Stimulated activated naive CD8-positive, alpha-beta T cell treated with anti-CD3 and anti-CD28 coated beads, Interleukin-15, Interleukin-2, amounts not matched to agents 100 ng/mL and 50 ng/mL, for 24 hours (primary cell): ENCODE measurements around the gene ATP8A2.
"Not testable (repeated sequence)": the region's sequence is repeated elsewhere in the genome, so short reads cannot be mapped to it uniquely, and the experiment has no call there.

ENCODE experiments used
- H3K27ac Mint-ChIP-seq: one replicate; pipeline ENCODE4 v1.8.0; 2021; ENCODE audit warnings: mild to moderate bottlenecking, mixed read lengths
- H3K27me3 Mint-ChIP-seq: one replicate; pipeline ENCODE4 v1.8.0; 2021; ENCODE audit warnings: mixed read lengths
- H3K36me3 Mint-ChIP-seq: one replicate; pipeline ENCODE4 v1.8.0; 2021; ENCODE audit warnings: low read depth, mixed read lengths
- H3K4me1 Mint-ChIP-seq: one replicate; pipeline ENCODE4 v1.8.0; 2021; ENCODE audit warnings: low read depth, mixed read lengths
- H3K4me3 Mint-ChIP-seq: one replicate; pipeline ENCODE4 v1.8.0; 2021; ENCODE audit warnings: mild to moderate bottlenecking, mixed read lengths
- H3K9me3 Mint-ChIP-seq: one replicate; pipeline ENCODE4 v1.8.0; 2021; ENCODE audit warnings: mixed read lengths

Gene ATP8A2

DNA sequence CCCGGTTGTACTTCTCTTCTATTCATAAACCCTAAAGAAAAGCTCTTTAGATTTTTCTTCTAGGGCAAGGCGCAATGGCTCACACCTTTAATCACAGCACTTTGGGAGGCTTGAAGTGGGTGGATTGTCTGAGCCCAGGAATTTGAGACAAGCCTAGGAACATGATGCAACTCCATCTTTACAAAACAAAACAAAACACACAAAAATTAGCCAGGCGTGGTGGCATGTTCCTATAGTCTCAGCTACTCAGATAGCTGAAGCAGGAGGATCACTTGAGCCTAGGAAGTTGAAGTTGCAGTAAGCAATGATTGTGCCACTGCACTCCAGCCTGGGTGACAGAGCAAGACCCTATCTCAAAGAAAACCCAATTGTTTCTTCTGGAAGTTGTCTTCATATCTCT lies 439.7 kb downstream of the ATP8A2 start:
- Mint-ChIP-seq H3K36me3 (no peaks in the 10 kb centered on the region), H3K4me1 (peaks cover 4% of the 10 kb centered on the region), H3K9me3 (peaks cover 14% of the 10 kb centered on the region), H3K27ac (no peak overlapping the region), H3K27me3 (peaks cover 10% of the 10 kb centered on the region), H3K4me3 (no peak overlapping the region)

GRCh38 chr13:25816239-25816638 lies 444.5 kb downstream of the ATP8A2 start:
- H3K4me3 Mint-ChIP-seq, result no peak overlapping the region
- peaks cover 3% of the 10 kb centered on the region for H3K27me3 Mint-ChIP-seq
- H3K27ac Mint-ChIP-seq, result no peak overlapping the region
- H3K36me3 Mint-ChIP-seq, result no peaks in the 10 kb centered on the region
- H3K9me3 Mint-ChIP-seq, result peaks cover 9% of the 10 kb centered on the region
- no peaks in the 10 kb centered on the region for H3K4me1 Mint-ChIP-seq

DNA sequence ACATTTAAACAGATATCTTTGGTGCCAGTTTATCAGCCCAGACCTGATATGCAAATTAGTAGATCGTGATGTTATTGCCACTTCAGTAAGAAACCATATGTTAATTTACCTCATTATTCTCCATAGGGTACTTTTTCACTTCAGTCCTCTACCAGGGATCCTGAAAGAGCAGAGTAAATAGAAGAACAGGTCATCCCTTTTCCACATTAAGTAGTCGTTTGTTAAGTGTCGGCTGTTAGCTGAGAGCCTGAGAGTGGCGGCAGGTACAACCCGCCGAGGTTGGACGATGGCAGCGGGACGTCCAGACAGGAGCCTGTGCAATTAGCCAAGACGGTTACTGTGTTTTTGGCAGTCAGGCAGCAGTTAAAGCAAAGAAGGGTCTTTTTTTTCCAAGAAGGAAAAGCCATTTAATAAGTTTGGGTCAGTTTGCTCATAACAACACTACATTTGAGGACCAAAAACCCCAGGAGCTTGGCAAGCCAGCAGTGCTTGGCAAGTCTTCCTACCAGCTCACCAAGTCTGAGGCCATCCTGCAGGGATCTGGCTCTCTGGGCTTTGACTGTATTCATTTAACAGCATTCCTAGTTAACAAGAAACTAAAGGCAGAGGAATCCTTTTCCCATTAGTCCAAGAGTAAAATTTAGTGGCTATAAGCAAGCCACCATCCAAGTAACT lies 448.2 kb downstream of the ATP8A2 start:
- no peaks in the 10 kb centered on the region for H3K4me1 Mint-ChIP-seq
- H3K27me3 Mint-ChIP-seq, result no peaks in the 10 kb centered on the region
- no peak overlapping the region for H3K4me3 Mint-ChIP-seq
- H3K27ac Mint-ChIP-seq, result no peak overlapping the region
- no peaks in the 10 kb centered on the region for H3K36me3 Mint-ChIP-seq
- H3K9me3 Mint-ChIP-seq, result peaks cover 4% of the 10 kb centered on the region

DNA sequence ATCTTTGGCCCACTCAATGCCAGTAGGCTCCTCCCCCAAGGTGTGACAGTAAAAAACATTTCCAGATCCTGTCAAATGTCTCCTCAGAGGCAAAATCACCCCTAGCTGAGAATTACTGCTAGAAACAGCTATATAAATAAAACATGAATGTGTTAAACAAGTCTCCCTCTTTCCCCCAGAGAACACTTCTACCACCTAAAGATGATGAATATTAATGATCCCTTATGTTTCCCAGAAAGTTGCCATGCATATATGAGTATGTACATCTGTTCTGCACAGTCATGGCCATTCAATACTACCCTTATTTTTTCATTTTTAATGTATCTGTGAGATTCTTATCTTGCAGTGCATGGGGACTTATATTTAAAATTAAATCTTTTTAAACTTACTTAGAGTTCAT lies 450.0 kb downstream of the ATP8A2 start:
- Mint-ChIP-seq H3K36me3 (no peaks in the 10 kb centered on the region), H3K27ac (no peak overlapping the region), H3K4me3 (no peak overlapping the region), H3K9me3 (peaks cover 4% of the 10 kb centered on the region), H3K4me1 (no peaks in the 10 kb centered on the region), H3K27me3 (no peaks in the 10 kb centered on the region)

DNA sequence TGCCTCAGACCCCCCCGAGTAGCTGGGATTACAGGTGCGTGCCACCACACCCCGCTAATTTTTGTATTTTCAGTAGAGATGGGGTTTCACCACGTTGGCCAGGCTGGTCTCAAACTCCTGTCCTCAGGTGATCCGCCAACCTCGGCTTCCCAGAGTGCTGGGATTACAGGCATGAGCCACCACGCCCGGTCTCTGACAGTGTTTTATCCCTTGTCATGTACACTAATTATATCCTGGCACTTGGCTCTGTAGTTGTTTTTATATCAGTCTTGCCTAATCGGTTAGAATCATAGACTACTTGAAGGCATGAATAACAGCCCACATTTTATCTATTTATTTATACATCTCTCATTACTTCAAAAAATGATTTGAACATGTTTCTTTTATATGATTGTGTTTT lies 455.4 kb downstream of the ATP8A2 start:
- not testable (repeated sequence) for H3K27me3 Mint-ChIP-seq, H3K9me3 Mint-ChIP-seq, H3K4me3 Mint-ChIP-seq, H3K27ac Mint-ChIP-seq, H3K4me1 Mint-ChIP-seq, H3K36me3 Mint-ChIP-seq

- Mint-ChIP-seq H3K36me3 (no peaks in the 10 kb centered on the region), H3K27me3 (peaks cover 4% of the 10 kb centered on the region), H3K4me3 (no peak overlapping the region), H3K9me3 (peaks cover 4% of the 10 kb centered on the region), H3K4me1 (no peaks in the 10 kb centered on the region), H3K27ac (no peak overlapping the region)
Measured at GRCh38 chr13:25827831-25828465, 456.2 kb downstream of the ATP8A2 start.

DNA sequence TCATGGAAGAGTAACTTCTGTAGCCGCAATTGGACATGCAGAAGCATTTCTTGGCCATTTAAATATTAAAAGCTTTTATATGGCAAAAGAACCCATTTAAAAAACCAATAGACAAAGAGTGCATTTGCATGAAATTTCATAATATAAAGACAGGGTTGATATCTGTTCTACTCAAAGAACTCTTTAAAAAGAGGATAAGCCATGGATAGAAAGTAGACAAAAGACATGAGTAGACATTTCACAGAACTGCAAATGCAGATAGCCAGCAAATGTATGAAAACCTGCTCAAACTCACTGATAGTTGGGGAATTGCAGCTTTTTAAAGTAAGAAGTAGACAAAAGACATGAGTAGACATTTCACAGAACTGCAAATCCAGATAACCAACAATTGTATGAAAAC lies 462.0 kb downstream of the ATP8A2 start:
- Mint-ChIP-seq H3K27me3 (no peaks in the 10 kb centered on the region), H3K4me3 (no peak overlapping the region), H3K27ac (no peak overlapping the region), H3K36me3 (no peaks in the 10 kb centered on the region), H3K4me1 (no peaks in the 10 kb centered on the region), H3K9me3 (no peaks in the 10 kb centered on the region)

- Mint-ChIP-seq H3K27ac (no peak overlapping the region), H3K9me3 (no peaks in the 10 kb centered on the region), H3K4me3 (no peak overlapping the region)
Measured at GRCh38 chr13:25836574-25837336, 465.0 kb downstream of the ATP8A2 start.

DNA sequence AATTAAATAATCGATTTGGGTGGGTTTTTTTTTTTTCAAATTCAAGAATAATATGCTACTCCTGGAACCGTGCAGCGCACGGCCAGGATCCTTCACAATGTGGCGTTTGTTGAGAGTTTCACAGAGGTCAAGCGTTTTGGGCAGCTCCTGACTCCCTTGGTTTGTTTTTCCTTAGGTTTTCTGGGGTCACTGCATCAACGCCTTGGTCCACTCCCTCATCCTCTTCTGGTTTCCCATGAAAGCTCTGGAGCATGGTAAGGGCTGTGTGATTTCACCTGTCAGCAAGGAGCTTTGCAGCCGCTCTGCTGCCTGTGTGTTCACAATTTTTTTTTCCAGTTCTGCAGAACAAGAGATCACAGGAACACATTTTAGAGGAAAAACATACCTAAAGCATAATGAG lies 467.6 kb downstream of the ATP8A2 start:
- no peaks in the 10 kb centered on the region for H3K9me3 Mint-ChIP-seq
- no peaks in the 10 kb centered on the region for H3K4me1 Mint-ChIP-seq
- H3K4me3 Mint-ChIP-seq, result no peak overlapping the region
- no peak overlapping the region for H3K27ac Mint-ChIP-seq
- peaks cover 4% of the 10 kb centered on the region for H3K27me3 Mint-ChIP-seq
- H3K36me3 Mint-ChIP-seq, result no peaks in the 10 kb centered on the region

More at GRCh38 chr13:25836574-25837336, 465.0 kb downstream of the ATP8A2 start:
- Mint-ChIP-seq H3K36me3 (no peaks in the 10 kb centered on the region), H3K27me3 (no peaks in the 10 kb centered on the region), H3K4me1 (no peaks in the 10 kb centered on the region)

DNA sequence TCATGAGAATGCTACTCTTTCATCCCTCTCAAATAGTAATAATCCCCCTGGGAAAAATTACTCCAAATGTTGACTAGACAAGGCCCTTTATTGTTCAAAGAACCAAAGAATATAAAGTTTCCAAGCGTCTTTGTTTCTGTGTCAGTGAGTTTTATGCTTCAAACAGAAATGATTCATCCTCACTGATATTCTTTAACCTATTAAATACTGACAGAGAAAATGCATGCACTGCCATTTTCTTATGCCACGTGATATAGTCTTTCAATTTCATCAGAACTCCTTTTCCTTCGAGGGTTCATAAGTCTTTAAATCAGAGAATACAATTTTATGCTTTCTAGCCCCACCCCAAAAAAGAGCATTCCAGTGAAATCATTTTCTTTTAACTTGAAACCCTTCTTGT lies 468.5 kb downstream of the ATP8A2 start:
- H3K9me3 Mint-ChIP-seq, result no peaks in the 10 kb centered on the region
- H3K36me3 Mint-ChIP-seq, result no peaks in the 10 kb centered on the region
- H3K4me1 Mint-ChIP-seq, result peaks cover 6% of the 10 kb centered on the region
- no peak overlapping the region for H3K4me3 Mint-ChIP-seq
- peaks cover 4% of the 10 kb centered on the region for H3K27me3 Mint-ChIP-seq
- no peak overlapping the region for H3K27ac Mint-ChIP-seq

- H3K36me3 Mint-ChIP-seq, result no peaks in the 10 kb centered on the region
- H3K27ac Mint-ChIP-seq, result no peak overlapping the region
- no peak overlapping the region for H3K4me3 Mint-ChIP-seq
- H3K9me3 Mint-ChIP-seq, result no peaks in the 10 kb centered on the region
- H3K27me3 Mint-ChIP-seq, result peaks cover 4% of the 10 kb centered on the region
- peaks cover 6% of the 10 kb centered on the region for H3K4me1 Mint-ChIP-seq
Measured at GRCh38 chr13:25840931-25841330, 469.2 kb downstream of the ATP8A2 start.

- Mint-ChIP-seq H3K36me3 (no peaks in the 10 kb centered on the region), H3K27ac (no peak overlapping the region), H3K4me3 (no peak overlapping the region), H3K4me1 (peaks cover 33% of the 10 kb centered on the region), H3K9me3 (no peaks in the 10 kb centered on the region), H3K27me3 (peaks cover 4% of the 10 kb centered on the region)
Measured at GRCh38 chr13:25843692-25844091, 471.9 kb downstream of the ATP8A2 start.

- Mint-ChIP-seq H3K27ac (no peak overlapping the region), H3K27me3 (peaks cover 4% of the 10 kb centered on the region), H3K4me3 (no peak overlapping the region)
Measured at GRCh38 chr13:25844559-25845434, 473.0 kb downstream of the ATP8A2 start.

DNA sequence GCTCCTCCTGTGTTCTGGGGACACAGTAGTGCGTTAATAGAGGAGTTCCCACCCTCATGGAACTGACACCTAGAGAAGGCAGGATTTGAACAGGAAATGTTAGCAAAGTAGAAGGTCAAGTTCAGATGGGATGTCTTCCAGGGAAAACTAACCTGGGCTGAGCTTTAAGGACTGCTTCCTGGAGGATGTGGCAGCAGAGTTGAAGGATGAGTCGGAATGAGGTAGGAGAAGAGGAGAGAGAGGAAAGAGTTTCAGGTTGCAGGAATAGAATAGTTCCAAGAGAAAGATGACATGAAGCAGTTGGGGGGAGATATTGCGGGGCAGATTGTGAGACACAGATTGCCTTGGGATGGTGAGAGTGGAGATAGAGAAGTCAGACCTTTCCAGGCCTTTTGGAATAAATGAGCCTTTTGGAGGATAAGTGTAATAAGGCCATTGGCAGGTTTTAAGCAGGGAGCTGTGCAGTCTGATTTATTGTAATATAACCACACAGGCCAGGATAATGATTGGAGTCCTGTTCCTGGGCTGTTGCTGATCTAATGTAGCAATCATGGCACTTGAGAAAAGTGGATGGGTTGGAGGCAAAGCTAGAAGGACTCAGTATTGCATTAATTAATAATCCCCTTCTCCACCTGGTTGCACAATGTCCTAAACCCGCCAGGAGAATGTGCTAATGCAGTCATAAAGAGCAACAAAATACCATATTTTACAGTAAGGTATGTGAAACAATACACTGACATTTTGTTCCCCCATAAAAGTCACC lies 474.6 kb downstream of the ATP8A2 start:
- Mint-ChIP-seq H3K36me3 (no peaks in the 10 kb centered on the region), H3K4me1 (peaks cover 42% of the 10 kb centered on the region), H3K27ac (peak overlapping the region; percentile 5), H3K9me3 (no peaks in the 10 kb centered on the region), H3K4me3 (no peak overlapping the region), H3K27me3 (peaks cover 4% of the 10 kb centered on the region)

More at GRCh38 chr13:25844559-25845434, 473.0 kb downstream of the ATP8A2 start:
- Mint-ChIP-seq H3K36me3 (no peaks in the 10 kb centered on the region), H3K9me3 (no peaks in the 10 kb centered on the region), H3K4me1 (peaks cover 42% of the 10 kb centered on the region)
